ENCODE results near the gene KRTAP1-3. TPM values are rescaled to one million over a fixed set of nuclear protein-coding genes. Genes with fewer than 3 reads are reported as not detected.
"Not testable (repeated sequence)": the region's sequence is repeated elsewhere in the genome, so short reads cannot be mapped to it uniquely, and the experiment has no call there.

Gene KRTAP1-3
- polyA plus RNA-seq, 2 of the 4 experiments (the other 2 are of a cell fraction), result not detected

DNA sequence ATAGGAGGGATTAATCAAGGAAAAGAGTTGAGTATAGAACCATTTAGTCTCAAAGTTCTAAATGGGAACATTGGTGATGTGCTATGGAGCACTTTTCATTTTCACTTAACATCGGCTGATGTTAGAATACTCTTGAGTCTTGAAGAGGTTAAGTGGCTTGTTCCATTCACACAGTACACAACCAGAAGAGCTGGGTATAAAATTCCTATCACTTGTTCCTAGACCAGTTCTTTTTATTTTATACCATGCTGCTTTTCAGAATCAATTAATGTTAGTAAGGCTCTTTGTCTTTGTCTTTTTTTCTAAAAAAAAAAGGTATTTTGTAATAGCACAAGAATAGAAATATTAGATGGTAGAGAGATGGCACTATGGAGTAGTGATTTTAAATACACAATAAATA, 8.3 kb upstream of the KRTAP1-3 start:
- FAIRE-seq (peak; percentile 81), DNase-seq (ENCODE audit: low read depth in 1 of 2, low spot score in 1 of 2) (no peak), ATAC-seq (no peak)
- WGBS (ENCODE audit: missing lambda C conversion rate), result 85% methylated on average over 1 of the region's 1 CpG
- no peak overlapping the region for H3K4me2 ChIP-seq
- CTCF ChIA-PET, result no interaction called here
- no peak for TF ChIP-seq RFX5 (IDR thresholded peaks at IDR 0.05)
- TF ChIP-seq, protein P1, sequence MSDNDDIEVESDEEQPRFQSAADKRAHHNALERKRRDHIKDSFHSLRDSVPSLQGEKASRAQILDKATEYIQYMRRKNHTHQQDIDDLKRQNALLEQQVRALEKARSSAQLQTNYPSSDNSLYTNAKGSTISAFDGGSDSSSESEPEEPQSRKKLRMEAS (IDR thresholded peaks at IDR 0.05), result no peak
- TF ChIP-seq RAD21 (conservative IDR thresholded peaks at IDR 0.05 in 1 of 2, IDR thresholded peaks at IDR 0.05 in 1 of 2), result no peak
- TF ChIP-seq ZFP36 (IDR thresholded peaks at IDR 0.05; ENCODE audit: borderline replicate concordance, partially characterized antibody), result no peak
- no peak for TF ChIP-seq SREBF2 (IDR thresholded peaks at IDR 0.05)
- TF ChIP-seq RNF2 (IDR thresholded peaks at IDR 0.05; ENCODE audit: borderline replicate concordance, low read depth), result no peak
- TF ChIP-seq JUN (IDR thresholded peaks at IDR 0.05), result no peak
- TF ChIP-seq, protein P2, sequence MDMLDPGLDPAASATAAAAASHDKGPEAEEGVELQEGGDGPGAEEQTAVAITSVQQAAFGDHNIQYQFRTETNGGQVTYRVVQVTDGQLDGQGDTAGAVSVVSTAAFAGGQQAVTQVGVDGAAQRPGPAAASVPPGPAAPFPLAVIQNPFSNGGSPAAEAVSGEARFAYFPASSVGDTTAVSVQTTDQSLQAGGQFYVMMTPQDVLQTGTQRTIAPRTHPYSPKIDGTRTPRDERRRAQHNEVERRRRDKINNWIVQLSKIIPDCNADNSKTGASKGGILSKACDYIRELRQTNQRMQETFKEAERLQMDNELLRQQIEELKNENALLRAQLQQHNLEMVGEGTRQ (IDR thresholded peaks at IDR 0.05), result no peak
- TF ChIP-seq KDM5A (IDR thresholded peaks at IDR 0.05), result no peak
- no peak for TF ChIP-seq HDAC2 (IDR thresholded peaks at IDR 0.05)
- POLR2A ChIA-PET, result no interaction called here
- no peak overlapping the region for H3K27ac ChIP-seq
- H3K4me1 ChIP-seq, result no peaks in the 10 kb centered on the region
- H3K9me3 ChIP-seq, result peaks cover 11% of the 10 kb centered on the region; the same call in 2 of the 3 replicates
- H3K4me3 ChIP-seq, result no peak overlapping the region

DNA sequence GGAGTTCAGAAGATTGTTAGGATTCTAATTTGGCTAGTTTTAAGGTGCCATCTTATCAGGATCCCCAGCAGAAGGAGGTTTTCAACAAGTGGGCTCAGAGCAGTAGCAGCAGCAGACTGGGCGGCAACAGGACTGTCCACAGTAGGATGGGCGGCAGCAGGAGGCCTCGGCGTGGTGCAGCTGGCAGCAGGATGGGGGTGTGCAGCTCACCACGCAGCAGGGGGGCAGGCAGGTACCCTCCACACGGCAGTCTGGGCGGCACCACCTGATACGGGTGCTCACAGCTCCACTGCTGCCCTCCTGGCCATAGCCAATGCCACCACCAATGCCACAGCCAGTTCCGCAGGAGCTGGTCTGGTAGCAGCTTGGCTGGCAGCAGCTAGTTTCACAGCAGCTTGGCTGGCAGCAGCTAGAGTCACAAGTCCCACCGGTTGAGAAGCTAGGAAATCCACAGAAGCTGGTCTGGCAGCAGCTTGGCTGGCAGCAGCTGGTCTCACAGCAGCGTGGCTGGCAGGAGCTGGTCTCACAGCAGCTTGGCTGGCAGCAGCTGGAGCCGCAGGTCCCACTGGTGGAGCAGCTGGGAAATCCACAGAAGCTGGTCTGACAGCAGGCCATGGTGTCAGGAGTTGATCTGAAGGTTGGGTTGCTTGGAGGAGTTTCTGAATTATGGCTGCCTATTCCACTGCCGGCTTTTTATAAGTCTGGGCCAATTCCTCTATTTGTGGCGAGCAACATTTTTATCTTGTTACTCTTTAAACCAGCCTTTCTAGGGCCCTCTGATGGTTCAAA, 6.3 kb upstream of the KRTAP1-3 start, which contains the start of gene KRTAP1-1:
Gene KRTAP1-1, minus strand, starts transcription at position 668 of the 789 bp plus-strand sequence. Its CDS starts 53 bp downstream, at position 615.
- DNase-seq (ENCODE audit: low read depth in 1 of 2, low spot score in 1 of 2); H3K4me3 ChIP-seq; H3K27ac ChIP-seq; H3K4me2 ChIP-seq; POLR2A ChIA-PET; FAIRE-seq; H3K4me1 ChIP-seq: not testable (repeated sequence)
- CTCF ChIA-PET, result interaction anchor here (2.0 kb wide), 1 partner anchor 16 kb away, joined by 6 read pairs; no protein-coding TSS in a partner anchor
- WGBS (ENCODE audit: missing lambda C conversion rate), result 86% methylated on average over 13 of the region's 14 CpGs
- peaks cover 11% of the 10 kb centered on the region; the same call in 2 of the 3 replicates for H3K9me3 ChIP-seq
- peak in 1 of 2 experiments; percentile 39; a peak in 1 of 6 replicates for ATAC-seq

DNA sequence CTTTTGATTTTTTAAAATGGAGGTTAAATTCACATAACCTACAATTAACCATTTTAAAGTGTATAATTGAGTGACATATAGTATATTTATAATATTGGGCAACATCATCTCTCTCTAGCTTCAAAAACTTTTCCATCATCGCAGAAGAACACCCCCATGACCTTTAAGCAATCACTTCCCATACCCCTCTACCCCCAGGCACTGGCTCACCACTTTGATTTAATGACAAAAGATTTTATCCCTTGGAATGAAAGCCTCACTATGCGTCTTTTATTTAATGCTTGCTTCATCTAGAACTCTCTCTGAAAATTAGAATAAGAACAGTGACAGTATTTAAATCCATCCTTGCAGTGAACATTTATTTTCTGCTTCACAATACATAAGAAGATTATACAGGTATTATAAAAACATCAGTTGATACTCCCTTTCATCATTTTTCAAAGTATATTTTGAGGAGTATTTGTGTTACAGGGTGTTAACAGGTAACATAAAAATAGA, 3.2 kb upstream of the KRTAP1-3 start:
- no peaks in the 10 kb centered on the region for H3K4me1 ChIP-seq
- ATAC-seq (no peak), FAIRE-seq (no peak), DNase-seq (ENCODE audit: low read depth in 1 of 2, low spot score in 1 of 2) (no peak)
- H3K4me2 ChIP-seq, result no peak overlapping the region
- H3K9me3 ChIP-seq, result peaks cover 6% of the 10 kb centered on the region; the same call in 1 of the 3 replicates
- TF ChIP-seq TFCP2L1 (CRISPR knock-in tag; IDR thresholded peaks at IDR 0.05), result no peak
- no peak for TF ChIP-seq RCOR1 (IDR thresholded peaks at IDR 0.05; ENCODE audit: low read depth, low read length)
- TF ChIP-seq CEBPB (IDR thresholded peaks at IDR 0.05), result no peak
- no peak for TF ChIP-seq POLR2A (IDR thresholded peaks at IDR 0.05; ENCODE audit: low read length)
- TF ChIP-seq, protein P3, sequence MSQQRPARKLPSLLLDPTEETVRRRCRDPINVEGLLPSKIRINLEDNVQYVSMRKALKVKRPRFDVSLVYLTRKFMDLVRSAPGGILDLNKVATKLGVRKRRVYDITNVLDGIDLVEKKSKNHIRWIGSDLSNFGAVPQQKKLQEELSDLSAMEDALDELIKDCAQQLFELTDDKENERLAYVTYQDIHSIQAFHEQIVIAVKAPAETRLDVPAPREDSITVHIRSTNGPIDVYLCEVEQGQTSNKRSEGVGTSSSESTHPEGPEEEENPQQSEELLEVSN (IDR thresholded peaks at IDR 0.05; ENCODE audit: borderline replicate concordance, low read depth), result no peak
- TF ChIP-seq JUNB (IDR thresholded peaks at IDR 0.05), result no peak
- no peak for TF ChIP-seq HOXB13 (CRISPR knock-in tag; IDR thresholded peaks at IDR 0.05; ENCODE audit: low read depth)
- no peak for TF ChIP-seq CHD4 (IDR thresholded peaks at IDR 0.05; ENCODE audit: borderline replicate concordance)
- TF ChIP-seq ZNF302 (CRISPR knock-in tag; IDR thresholded peaks at IDR 0.05), result no peak
- TF ChIP-seq FOSL2 (IDR thresholded peaks at IDR 0.05), result no peak
- no peak for TF ChIP-seq FOSL2 (CRISPR knock-in tag; IDR thresholded peaks at IDR 0.05)
- no peak for TF ChIP-seq NPAS2 (CRISPR knock-in tag; IDR thresholded peaks at IDR 0.05; ENCODE audit: borderline replicate concordance)
- TF ChIP-seq KDM1A (IDR thresholded peaks at IDR 0.05; ENCODE audit: low read depth), result no peak
- TF ChIP-seq, protein P4, sequence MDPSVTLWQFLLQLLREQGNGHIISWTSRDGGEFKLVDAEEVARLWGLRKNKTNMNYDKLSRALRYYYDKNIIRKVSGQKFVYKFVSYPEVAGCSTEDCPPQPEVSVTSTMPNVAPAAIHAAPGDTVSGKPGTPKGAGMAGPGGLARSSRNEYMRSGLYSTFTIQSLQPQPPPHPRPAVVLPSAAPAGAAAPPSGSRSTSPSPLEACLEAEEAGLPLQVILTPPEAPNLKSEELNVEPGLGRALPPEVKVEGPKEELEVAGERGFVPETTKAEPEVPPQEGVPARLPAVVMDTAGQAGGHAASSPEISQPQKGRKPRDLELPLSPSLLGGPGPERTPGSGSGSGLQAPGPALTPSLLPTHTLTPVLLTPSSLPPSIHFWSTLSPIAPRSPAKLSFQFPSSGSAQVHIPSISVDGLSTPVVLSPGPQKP (IDR thresholded peaks at IDR 0.05; ENCODE audit: low read depth, low read length), result no peak
- TF ChIP-seq FOSB (CRISPR knock-in tag; IDR thresholded peaks at IDR 0.05), result no peak
- no peak for TF ChIP-seq JUN (IDR thresholded peaks at IDR 0.05)
- WGBS (ENCODE audit: missing lambda C conversion rate), result 69% methylated on average over 2 of the region's 2 CpGs
- H3K27ac ChIP-seq, result no peak overlapping the region
- H3K4me3 ChIP-seq, result no peak overlapping the region
- CTCF ChIA-PET, result interaction anchor here (0.7 to 2.1 kb wide), 2 partner anchors 129 to 291 kb away, joined by 3 to 6 read pairs; no protein-coding TSS in a partner anchor
- POLR2A ChIA-PET, result no interaction called here
